HG03196 (cell line): ENCODE measurements around the gene KRTAP5-4.
"Not testable (repeated sequence)": the region's sequence is repeated elsewhere in the genome, so short reads cannot be mapped to it uniquely, and the experiment has no call there.

Experiments
- ATAC-seq: cut with Tn5 transposase; IDR thresholded peaks from one replicate; pipeline ENCODE4 v1.9.1; 2021; ENCODE audit not compliant: unreplicated experiment

Gene KRTAP5-4

DNA sequence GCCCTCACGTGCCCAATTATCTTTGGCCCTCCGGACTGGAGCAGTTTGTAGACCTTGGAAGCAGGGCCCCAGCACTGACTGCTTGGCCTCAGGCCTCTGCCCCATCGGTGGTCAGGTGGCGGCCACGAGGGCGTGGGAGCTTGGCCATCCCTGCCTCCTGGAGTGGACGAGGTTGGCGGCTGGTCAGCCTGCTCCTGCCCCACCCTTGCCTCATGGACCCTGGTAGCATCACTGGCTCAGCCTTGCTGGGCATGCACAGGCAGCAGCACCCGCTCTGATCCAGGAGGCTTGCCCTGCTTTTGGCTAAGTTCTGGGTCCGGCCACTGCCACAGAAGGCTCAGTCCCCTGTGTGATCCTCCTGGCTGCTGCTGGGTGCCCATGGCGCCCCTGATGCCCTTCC, 17.8 kb downstream of the KRTAP5-4 start:
- no peak for ATAC-seq

DNA sequence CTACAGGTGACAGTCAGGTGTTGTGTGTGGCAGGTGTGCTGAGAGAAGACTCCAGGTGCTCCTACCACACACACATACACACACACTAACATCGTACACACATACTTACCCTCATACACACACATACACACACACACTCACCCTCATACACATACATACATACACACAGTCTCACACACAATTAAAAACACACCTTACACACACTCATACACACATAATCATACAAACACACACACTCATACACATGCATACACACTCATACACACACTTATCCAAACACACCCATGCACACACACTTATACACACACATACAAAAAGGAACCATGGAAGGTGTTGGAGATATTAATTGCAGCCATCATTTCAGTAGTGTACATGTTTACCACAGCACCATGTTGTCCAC, 18.3 kb downstream of the KRTAP5-4 start:
- no peak for ATAC-seq

DNA sequence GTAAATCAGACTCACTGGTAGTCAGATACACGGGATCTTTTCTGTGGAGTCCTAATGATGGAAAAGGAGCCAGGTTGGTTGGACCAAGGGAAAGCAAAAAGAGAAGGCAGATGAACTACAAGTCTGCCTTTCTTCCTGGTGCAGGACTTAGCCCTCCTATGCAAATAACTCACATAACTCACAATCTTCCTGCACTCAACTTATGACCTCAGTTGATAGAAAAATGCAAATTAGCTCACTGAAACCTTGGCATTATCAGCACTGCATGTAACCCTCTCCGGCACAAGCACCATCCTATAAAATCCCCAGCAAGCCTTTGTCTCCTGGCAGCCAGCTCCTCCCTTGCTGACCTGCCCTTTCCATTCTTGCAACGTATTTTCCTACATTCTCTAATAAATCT, 20.3 kb downstream of the KRTAP5-4 start:
- ATAC-seq = not testable (repeated sequence)

DNA sequence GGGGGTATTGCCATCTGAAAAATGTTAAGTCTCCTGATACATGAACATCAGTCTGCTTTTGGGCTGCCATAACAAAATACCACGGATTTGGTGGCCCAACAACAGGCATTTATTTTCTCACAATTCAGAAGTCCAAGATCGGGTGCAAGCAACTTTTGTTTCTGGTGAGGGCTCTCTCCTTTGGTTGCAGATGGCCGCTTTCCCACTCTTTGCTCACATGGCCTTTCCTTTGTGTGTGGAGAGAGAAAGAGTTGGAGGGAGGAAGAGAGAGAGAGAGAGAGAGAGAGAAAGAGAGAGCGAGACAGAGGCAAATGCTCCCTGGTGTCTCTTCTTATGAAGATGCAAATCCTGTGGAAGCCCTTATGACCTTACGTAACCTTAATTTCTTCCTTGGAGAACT, 21.3 kb downstream of the KRTAP5-4 start:
- no peak for ATAC-seq

DNA sequence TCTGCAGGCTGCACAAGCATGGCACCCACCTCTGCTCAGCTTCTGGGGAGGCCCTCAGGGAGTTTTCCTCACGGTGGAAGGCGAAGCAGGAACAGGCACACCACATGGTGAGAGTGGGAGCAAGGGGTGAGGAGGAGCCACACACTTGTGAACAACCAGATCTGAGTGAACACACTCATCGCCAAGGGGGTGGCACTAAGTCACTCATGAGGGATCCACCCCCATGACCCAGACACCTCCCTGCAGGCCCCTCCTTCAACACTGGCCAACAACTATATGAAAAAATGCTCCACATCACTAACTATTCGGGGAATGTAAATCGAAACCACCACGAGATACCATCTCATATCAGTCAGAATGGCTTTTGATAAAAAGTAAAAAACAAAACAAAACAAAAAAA, 23.1 kb downstream of the KRTAP5-4 start:
- no peak for ATAC-seq

DNA sequence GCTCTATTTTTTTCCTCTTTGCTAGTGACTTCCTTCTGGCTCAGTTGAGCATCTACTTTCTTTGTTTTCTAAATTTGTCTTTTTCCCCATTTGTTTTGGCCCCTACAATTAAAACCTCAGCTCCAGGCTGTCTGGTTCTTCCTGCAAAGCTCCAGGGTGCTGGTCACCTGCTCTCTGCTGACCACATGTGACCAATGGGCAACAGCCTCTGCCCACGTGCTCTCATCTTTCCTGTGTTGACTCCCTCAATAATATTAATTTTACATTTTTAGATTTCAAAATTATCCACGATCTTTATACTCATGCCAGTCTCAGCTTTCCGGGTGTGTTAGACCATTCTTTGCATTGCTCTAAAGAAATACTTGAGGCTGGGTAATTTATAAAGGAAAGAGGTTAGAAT, 23.5 kb downstream of the KRTAP5-4 start:
- not testable (repeated sequence) for ATAC-seq

DNA sequence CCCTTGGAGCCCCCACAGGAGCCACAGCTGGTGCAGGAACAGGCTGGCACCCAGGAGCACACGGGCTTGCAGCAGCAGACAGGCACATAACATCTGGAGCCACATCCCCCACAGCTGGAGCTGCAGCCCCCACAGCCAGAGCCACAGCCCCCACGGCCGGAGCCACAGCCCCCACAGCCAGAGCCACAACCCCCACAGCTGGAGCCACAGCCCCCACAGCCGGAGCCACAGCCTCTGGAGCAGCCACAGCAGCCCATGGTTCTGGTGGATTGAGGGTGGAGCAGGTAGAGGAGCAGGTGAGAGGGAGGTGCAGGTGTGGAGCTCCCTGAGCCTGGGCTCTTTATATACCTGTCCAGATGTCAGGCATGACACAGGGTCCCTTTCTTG, 24.0 kb downstream of the KRTAP5-4 start, which contains the start of gene KRTAP5-2:
Gene KRTAP5-2, minus strand, starts transcription at position 301 of the 387 bp plus-strand sequence. Its CDS starts 44 bp downstream, at position 257.
- ATAC-seq = no peak

DNA sequence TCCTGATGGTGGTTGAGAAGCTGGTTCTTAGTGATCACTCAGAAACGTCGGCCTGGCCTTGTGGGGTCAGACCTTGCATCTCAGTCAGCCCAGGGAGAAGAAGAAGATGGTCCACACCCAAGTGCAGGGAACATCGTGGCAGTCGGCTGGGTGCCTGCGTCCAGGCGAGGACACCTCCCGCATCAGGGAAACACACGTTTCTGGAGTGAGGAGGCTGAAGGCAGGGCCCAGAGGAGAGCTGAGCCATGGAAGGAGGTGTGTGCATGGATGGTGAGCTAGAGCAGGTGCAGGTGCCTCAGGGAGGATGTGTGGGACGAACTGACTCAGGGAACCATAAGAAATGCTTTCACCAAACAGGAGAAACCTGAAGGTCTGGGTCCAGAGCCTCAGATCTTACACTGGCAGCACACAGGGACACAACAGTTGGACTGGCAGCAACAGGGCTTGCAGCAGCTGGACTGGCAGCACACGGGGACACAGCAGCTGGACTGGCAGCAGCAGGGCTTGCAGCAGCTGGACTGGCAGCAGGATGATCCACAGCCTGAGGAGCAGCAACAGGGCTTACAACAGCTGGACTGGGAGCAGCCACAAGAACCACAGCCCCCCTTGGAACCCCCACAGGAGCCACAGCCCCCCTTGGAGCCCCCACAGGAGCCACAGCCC, 24.5 kb downstream of the KRTAP5-4 start:
- ATAC-seq = no peak

DNA sequence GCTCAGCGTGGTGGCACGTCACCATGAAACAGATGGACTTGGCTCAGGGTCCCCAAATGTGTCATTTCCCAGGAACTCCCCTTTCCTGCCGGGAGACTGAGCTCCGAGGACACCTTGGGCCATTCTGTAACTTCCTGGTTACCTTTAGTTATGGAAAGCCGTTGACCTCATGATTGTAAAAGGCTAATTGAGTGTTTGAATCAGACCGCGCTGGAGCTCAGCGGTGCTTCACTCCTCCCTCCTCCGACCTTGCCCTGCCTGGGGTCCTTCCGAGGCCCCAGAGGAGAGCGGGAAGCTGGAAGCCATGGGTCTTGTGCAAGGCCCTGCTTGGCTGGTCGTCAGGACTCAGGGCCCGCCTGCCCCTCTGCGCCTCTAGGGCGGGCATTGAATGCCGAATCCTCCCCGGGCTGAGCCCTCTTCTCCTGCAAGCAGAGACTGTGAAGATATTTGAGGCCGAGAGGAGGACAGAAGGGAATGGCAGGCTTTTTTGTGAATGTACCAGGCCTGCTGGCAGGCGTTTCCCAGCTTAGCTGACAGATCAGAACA, 25.3 kb downstream of the KRTAP5-4 start:
- not testable (repeated sequence) for ATAC-seq

DNA sequence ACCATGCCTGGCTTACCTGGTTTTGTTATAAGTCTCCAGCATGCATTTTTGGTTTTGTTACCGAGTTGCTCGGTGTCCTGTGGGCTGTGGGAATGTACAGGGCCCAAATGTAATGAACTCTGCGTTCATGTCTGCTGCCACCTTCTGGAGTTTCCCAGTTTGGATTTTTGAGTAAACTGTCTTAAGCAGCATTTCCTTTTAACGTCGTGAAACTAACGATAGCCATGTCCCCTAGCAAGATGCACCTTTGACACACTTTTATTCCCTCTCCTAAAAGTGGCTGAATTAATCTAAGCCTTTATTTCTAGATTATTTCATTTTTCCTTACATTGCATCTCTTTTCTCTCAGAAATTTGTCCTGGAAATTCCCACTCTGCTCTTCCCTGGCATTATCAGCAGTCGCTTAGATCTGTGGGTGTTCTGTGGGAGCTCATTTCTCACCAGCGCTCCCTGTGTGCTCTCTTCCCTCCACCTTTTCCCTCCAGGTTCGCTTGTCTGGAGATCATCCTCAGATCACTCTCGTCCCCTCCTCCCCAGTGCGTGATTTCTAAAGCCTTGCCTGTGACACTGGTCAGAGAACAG, 25.9 kb downstream of the KRTAP5-4 start:
- ATAC-seq = not testable (repeated sequence)

DNA sequence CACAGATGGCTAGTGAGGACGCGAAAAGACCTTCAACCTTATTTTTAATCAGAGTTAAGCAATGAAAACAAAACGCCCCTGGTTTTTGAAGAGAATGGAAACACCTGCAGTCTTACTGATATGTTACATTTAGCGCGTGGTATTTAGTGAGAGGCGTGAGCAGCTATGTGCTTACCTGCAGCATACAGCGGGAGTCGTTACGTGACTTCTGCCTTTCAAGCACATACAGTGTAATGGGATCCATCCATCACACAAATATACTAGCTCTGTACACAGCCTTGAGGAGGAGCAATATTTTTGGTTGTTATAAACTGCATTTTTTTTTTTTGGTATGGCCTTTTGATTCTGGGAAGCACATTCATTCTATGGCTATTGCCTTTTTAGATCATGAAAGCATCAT, 29.3 kb downstream of the KRTAP5-4 start:
- no peak for ATAC-seq

DNA sequence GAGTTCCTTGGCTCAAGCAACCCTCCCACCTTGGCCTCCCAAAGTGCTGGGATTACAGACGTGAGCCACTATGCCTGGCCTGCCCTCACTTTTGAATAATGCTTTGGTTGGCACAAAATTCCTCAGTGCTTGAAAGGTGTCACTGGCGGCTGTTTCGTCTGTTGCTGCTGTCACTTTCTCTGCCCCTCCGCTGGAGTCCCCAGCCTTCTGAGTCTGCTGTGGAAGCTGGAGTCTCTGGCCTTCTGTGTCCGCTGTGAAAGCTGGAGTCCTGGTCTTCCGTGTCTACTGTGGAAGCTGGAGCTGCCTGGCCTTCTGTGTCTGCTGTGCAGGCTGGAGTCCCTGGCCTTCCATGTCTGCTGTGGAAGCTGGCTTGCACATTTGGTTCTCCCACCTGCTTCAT, 31.9 kb downstream of the KRTAP5-4 start:
- no peak for ATAC-seq

DNA sequence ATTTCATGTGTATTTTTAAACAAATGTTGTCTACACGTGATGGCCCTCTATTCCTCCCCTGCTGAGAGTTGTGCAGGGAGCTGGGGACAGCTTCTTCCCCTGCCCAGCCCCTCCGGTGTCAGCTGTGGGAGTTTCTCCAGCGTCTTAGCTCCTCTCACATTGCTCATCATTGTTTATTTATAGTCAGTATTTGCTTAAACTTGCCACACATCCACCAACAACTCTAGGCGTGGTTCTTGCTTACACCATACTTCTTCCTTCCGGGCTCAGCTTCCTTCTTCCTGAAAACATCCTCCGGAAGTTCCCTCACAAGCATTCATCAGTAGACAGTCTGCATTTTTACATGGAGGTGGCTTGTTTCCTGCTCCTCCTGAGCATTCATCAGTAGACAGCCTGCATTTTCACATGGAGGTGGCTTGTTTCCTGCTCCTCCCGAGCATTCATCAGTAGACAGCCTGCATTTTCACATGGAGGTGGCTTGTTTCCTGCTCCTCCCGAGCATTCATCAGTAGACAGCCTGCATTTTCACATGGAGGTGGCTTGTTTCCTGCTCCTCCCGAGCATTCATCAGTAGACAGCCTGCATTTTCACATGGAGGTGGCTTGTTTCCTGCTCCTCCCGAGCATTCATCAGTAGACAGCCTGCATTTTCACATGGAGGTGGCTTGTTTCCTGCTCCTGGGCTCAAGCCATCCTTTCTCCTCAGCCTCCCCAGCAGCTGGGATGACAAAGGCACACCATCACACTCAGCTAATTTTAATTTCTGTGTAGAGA, 32.6 kb downstream of the KRTAP5-4 start:
- ATAC-seq = not testable (repeated sequence)

DNA sequence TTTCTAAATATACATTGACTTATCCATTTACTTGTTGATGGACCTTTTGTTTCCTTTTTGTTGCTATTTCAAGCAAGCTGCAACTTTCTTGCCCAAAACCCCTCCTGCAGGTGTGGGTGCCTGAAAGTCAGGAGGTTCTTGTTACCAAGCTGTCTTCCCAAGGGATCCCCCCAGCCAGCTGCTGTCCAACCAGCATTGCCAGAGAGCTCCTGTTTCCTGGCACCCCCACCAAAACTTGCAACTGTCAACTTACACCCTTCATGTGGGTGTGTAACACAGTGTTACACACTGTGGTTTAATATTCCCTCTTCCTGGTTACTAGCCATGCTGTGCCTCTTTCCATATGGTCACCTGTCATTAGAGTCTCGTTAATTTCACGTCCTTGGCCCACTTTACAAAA, 35.2 kb downstream of the KRTAP5-4 start:
- no peak for ATAC-seq

DNA sequence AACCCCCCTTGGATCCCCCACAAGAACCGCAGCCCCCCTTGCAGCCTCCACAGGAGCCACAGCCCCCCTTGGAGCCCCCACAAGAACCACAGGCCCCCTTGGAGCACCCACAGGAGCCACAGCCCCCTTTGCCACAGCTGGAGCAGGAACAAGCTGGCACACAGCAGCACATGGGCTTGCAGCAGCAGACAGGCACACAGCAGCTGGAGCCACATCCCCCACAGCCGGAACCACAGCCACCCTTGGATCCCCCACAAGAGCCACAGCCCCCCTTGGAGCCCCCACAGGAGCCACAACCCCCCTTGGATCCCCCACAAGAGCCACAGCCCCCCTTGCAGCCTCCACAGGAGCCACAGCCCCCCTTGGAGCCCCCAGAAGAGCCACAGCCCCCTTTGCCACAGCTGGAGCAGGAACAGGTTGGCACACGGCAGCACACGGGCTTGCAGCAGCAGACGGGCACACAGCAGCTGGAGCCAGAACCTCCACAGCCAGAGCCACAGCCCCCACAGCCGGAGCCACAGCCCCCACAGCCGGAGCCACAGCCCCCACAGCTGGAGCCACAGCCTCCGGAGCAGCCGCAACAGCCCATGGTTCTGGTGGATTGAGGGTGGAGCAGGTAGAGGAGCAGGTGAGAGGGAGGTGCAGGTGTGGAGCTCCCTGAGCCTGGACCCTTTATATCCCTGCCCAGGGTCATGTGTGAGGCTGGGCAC, 37.1 kb downstream of the KRTAP5-4 start, which contains the start of gene KRTAP5-1:
Gene KRTAP5-1, minus strand, starts transcription at position 623 of the 710 bp plus-strand sequence. Its CDS starts 34 bp downstream, at position 589.
- ATAC-seq = not testable (repeated sequence)

DNA sequence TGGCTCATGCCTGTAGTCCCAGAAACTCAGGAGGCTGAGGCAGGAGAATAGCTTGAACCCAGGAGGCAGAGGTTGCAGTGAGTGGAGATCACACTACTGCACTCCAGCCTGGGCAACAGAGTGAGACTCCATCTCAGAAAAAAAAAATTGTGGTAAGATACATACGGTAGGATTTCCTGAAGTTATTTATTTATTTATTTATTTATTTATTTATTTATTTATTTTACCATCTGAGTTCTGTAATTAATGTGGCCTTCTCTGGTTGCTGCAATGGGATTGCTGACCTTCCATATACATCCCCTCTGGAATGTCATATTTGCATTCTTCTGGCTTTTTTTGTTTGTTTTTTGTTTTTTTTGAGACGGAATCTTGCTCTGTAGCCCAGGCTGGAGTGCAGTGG, 39.0 kb downstream of the KRTAP5-4 start:
- not testable (repeated sequence) for ATAC-seq

DNA sequence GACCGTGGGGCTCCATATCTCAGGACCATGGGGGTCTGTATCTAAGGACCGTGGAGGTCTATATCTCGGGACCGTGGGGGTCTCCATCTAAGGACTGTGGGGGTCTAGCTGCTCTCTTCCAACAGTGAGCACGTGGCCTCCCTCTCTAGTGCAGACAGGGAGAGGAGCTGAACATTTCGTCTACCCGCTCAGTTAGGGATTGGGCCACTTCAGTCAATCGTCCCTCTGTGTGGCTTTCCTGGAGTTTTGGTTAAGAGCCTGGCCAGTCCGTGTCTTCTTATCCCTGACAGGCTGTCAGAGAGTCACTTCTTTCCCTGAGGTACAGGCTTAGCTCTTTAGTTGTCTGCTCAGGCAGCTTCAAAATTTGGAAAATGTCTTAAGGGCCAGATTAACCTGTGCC, 40.0 kb downstream of the KRTAP5-4 start:
- no peak for ATAC-seq

DNA sequence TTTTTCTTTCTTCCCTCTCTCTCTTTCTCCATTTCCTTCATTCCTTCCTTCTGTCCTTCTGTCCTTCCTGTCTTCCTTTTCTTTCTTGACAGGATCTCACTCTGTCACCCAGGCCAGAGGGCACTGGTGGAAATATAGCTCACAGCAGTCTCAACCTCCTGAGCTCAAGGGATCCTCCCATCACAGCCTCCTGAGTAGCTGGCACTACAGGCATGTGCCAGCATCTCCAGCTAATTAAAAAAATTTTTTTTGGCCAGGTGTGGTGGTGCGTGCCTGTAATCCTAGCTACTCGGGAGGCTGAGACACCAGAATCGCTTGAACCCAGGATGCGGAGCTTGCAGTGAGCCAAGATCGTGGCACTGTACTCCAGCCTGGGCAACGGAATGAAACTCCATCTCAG, 45.1 kb downstream of the KRTAP5-4 start:
- ATAC-seq = no peak

DNA sequence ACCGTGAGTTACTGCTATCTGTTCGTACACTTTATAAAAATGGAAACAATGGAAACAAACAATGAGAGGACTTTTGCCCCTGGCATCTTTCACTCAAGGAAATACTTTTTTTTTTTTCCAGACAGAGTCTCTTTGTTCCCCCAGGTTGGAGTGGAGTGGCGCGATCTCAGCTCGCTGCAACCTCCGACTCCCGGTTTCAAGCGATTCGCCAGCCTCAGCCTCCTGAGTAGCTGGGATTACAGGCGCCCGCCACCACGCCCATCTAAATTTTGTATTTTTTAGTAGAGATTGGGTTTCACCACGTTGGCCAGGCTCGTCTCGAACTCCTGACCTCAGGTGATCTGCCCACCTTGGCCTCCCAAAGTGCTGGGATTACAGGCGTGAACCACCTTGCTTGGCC, 46.2 kb downstream of the KRTAP5-4 start:
- not testable (repeated sequence) for ATAC-seq

DNA sequence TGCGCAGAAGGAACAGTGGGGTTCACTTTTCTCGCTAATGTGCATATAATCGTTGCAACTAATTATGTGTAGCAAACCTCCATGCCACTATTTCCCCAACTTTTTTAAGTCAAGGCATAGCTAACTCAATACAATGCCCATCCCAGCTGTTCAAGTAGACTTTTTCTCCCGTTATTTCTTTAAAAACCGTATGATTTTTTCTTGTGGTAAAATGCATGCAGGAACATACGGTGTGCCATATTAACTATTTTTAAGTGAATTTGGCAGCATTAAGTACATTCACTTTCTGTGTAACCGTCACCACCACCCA, 47.0 kb downstream of the KRTAP5-4 start:
- ATAC-seq = no peak

DNA sequence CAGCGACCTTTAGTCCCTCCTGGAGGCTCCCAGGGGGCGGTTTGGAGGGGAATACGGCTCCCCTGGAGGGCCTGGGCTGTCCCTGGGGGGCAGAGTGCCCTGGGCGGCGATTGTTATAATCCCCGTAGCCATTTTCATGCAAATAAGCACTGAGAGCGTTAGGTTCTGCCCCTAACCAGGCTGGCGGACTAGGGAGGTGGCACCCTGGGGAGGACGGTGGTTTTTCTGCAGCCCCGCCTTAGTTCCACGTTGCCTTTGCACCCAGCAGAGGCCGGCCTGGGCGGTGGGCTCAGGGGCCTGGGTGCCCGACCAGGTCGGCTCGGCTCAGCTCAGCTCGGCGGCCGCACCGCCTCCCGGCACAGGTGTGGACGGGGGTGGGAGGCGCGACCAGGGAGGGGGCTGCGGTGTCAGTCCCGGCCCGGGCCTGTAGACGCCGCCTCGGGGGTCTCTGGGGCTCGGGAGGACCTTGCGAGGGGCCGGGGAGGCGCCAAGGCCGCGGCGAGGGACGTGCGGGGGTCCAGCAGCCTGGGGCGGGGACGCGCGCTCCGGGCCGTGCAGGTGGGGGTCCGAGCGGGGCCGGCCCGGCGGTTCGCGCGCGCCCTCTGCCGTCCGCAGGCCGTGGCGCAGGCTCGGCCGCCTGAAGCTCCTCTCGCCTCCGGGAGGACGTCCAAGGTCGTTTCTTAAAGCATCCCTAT, 47.6 kb downstream of the KRTAP5-4 start:
- no peak for ATAC-seq
